Measurements from ENCODE around the gene ZBP1.

ZBP1 gene

GRCh38 chr20:57568088-57568896 is 51.9 kb downstream of the ZBP1 start:
- no peak for DNase-seq

- no peak for DNase-seq
Observed at GRCh38 chr20:57567471-57568079, 52.7 kb downstream of the ZBP1 start.

- no peak for DNase-seq
Observed at GRCh38 chr20:57566803-57567459, 53.3 kb downstream of the ZBP1 start.

- DNase-seq: no peak
Observed at GRCh38 chr20:57566399-57566798, 53.8 kb downstream of the ZBP1 start.

- DNase-seq: no peak
Observed at GRCh38 chr20:57564951-57565642, 55.1 kb downstream of the ZBP1 start.

- DNase-seq: no peak
Observed at GRCh38 chr20:57564180-57564802, 55.9 kb downstream of the ZBP1 start.

- no peak for DNase-seq
Observed at GRCh38 chr20:57563522-57563921, 56.7 kb downstream of the ZBP1 start.

- no peak for DNase-seq
Observed at GRCh38 chr20:57562541-57563465, 57.4 kb downstream of the ZBP1 start.

GRCh38 chr20:57561356-57562279 is 58.6 kb downstream of the ZBP1 start:
- DNase-seq: no peak

- DNase-seq: no peak
Observed at GRCh38 chr20:57560554-57561355, 59.5 kb downstream of the ZBP1 start, which contains the start of gene PCK1. TSS of gene PCK1 (plus strand) at chr20:57561110. CDS start at chr20:57561412, 302 bp downstream.

- DNase-seq: no peak
Observed at GRCh38 chr20:57559658-57560553, 60.3 kb downstream of the ZBP1 start.

- no peak for DNase-seq
Observed at GRCh38 chr20:57559289-57559634, 61.0 kb downstream of the ZBP1 start.

GRCh38 chr20:57558614-57559288 is 61.5 kb downstream of the ZBP1 start:
- DNase-seq: no peak

- no peak for DNase-seq
Observed at GRCh38 chr20:57557926-57558613, 62.2 kb downstream of the ZBP1 start.

- DNase-seq: no peak
Observed at GRCh38 chr20:57556980-57557274, 63.3 kb downstream of the ZBP1 start.

- DNase-seq: no peak
Observed at GRCh38 chr20:57555457-57556184, 64.6 kb downstream of the ZBP1 start.
